OCI-LY7 (cell line): ENCODE results near the gene RBM42. TPM values are rescaled to one million over a fixed set of nuclear protein-coding genes. Genes with fewer than 3 reads are reported as not detected.
A peak's percentile ranks its signal among the peaks of the same experiment; 100 is the strongest.
"Not testable (repeated sequence)": the region's sequence is repeated elsewhere in the genome, so short reads cannot be mapped to it uniquely, and the experiment has no call there.

ENCODE experiments used
- BruUV-seq: library from RNA; stranded (reverse); fragments of 400-500 nt; replicated peaks from 2 replicates; lab custom pipeline; 2021; lab: Mats Ljungman, UMichigan
- CTCF ChIA-PET: fragments of 300-600 bp; sonication (Branson Sonifier 250); formaldehyde crosslinking; loops from one replicate; lab custom pipeline; 2022; ENCODE audit warnings: antibody characterized with exemption; ENCODE audit not compliant: unreplicated experiment; lab: Charles Lee
- POLR2A ChIA-PET: fragments of 300-600 bp; sonication (Branson Sonifier 250); formaldehyde crosslinking; loops from one replicate; lab custom pipeline; 2022; ENCODE audit warnings: antibody characterized with exemption; lab: Charles Lee
- DNase-seq: peaks from one replicate; pipeline ENCODE4 v3.0.0-alpha.2; 2015; ENCODE audit warnings: low spot score
- H2AFZ ChIP-seq: fragments of 200-600 bp; sonication (generic), shearing (Covaris generic); 2 replicates; pipeline ENCODE4 v1.6.1; 2014; ENCODE audit warnings: mild to moderate bottlenecking, antibody characterized with exemption, low read length, moderate library complexity
- H3K27ac ChIP-seq: fragments of 200-600 bp; sonication (generic); 2 replicates; pipeline ENCODE4 v1.5.1; 2014; ENCODE audit warnings: mixed run types, low read depth, mild to moderate bottlenecking, moderate library complexity, low read length, inconsistent platforms; ENCODE audit not compliant: poor library complexity, severe bottlenecking
- H3K36me3 ChIP-seq: fragments of 200-600 bp; sonication (generic); 2 replicates; pipeline ENCODE4 v1.6.1; 2014; ENCODE audit warnings: mild to moderate bottlenecking, antibody characterized with exemption, low read length, moderate library complexity, mixed read lengths; ENCODE audit not compliant: insufficient read depth
- H3K4me1 ChIP-seq: fragments of 200-600 bp; sonication (generic); 2 replicates; pipeline ENCODE4 v1.5.1; 2014; ENCODE audit warnings: mild to moderate bottlenecking, low read length; ENCODE audit not compliant: insufficient read depth, poor library complexity, severe bottlenecking
- H3K4me2 ChIP-seq: fragments of 200-600 bp; sonication (generic); 2 replicates; pipeline ENCODE4 v1.6.1; 2014; ENCODE audit warnings: mild to moderate bottlenecking, low read length
- H3K4me3 ChIP-seq: fragments of 200-600 bp; sonication (generic); 2 replicates; pipeline ENCODE4 v1.5.1; 2014; ENCODE audit warnings: mild to moderate bottlenecking, low read depth, low read length; ENCODE audit not compliant: poor library complexity, severe bottlenecking
- H3K79me2 ChIP-seq: fragments of 200-600 bp; sonication (generic); 2 replicates; pipeline ENCODE4 v1.6.1; 2016; ENCODE audit warnings: low read depth, mild to moderate bottlenecking, low read length, moderate library complexity, mixed read lengths; ENCODE audit not compliant: insufficient read depth
- H3K9me2 ChIP-seq: fragments of 200-600 bp; sonication (generic); 2 replicates; pipeline ENCODE4 v1.6.1; 2016; ENCODE audit warnings: mild to moderate bottlenecking, low read length, mixed read lengths; ENCODE audit not compliant: insufficient read depth
- H3K9me3 ChIP-seq: fragments of 200-600 bp; sonication (generic); 2 replicates; pipeline ENCODE4 v1.6.1; 2014; ENCODE audit warnings: mild to moderate bottlenecking, mixed run types, low read length, mixed read lengths
- H4K20me1 ChIP-seq: fragments of 200-600 bp; sonication (generic); 2 replicates; pipeline ENCODE4 v1.6.1; 2014; ENCODE audit warnings: mild to moderate bottlenecking, antibody characterized with exemption, low read length, moderate library complexity, mixed read lengths; ENCODE audit not compliant: insufficient read depth
- EZH2phosphoT487 ChIP-seq: fragments of 200-600 bp; sonication (generic); IDR thresholded peaks from 2 replicates; pipeline ENCODE4 v1.6.1; 2018; ENCODE audit warnings: low read depth, borderline replicate concordance, mild to moderate bottlenecking, mixed run types, antibody characterized with exemption, low read length, moderate library complexity, mixed read lengths
- intact Hi-C: fragments of 100-400 bp; cut with micrococcal nuclease; formaldehyde crosslinking; loops from one replicate; pipeline ENCODE4 v1.10.0; 2022; ENCODE audit not compliant: unreplicated experiment
- total RNA-seq, 2 experiments: library from RNA; depleted of rRNA in 1 of 2; stranded (reverse); fragments of >200 nt in 1 of 2; shearing (Covaris generic) in 1 of 2; gene quantifications; 2 replicates each; pipeline ENCODE4 v1.2.3, GENCODE V29; 2014 to 2022
- TF ChIP-seq, protein P1 (sequence below): fragments of 200-600 bp; sonication (generic); conservative IDR thresholded peaks from 2 replicates; pipeline ENCODE4 v1.5.1; 2014; ENCODE audit warnings: mild to moderate bottlenecking, antibody characterized with exemption, low read length, moderate library complexity, mixed read lengths

RBM42 gene
- total RNA-seq, 2 experiments from 2014 or later = 62.0 to 115 TPM

DNA sequence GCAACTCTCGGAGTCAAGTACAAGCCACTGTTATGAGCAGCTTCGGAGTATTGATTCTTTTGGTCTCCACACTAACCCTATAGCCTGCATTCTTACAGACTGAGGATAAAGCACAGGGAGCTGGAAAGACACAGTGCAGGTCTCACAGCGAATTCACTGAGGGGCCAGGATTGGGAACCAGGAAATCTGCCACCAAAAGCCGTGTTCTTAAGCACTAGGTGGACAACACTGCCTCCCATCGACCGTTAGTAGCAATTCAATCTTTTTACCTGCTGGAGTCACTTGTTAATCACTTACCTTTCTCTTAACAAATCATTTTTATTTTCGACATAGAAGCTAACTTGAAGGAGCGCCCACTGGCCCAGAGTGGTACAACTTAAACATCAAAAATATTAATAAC, 36.6 kb upstream of the RBM42 start:
- TF ChIP-seq, protein P1, sequence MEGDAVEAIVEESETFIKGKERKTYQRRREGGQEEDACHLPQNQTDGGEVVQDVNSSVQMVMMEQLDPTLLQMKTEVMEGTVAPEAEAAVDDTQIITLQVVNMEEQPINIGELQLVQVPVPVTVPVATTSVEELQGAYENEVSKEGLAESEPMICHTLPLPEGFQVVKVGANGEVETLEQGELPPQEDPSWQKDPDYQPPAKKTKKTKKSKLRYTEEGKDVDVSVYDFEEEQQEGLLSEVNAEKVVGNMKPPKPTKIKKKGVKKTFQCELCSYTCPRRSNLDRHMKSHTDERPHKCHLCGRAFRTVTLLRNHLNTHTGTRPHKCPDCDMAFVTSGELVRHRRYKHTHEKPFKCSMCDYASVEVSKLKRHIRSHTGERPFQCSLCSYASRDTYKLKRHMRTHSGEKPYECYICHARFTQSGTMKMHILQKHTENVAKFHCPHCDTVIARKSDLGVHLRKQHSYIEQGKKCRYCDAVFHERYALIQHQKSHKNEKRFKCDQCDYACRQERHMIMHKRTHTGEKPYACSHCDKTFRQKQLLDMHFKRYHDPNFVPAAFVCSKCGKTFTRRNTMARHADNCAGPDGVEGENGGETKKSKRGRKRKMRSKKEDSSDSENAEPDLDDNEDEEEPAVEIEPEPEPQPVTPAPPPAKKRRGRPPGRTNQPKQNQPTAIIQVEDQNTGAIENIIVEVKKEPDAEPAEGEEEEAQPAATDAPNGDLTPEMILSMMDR = peak; percentile 87
- TF ChIP-seq EZH2phosphoT487 = no peak
- peak; percentile 59 for DNase-seq
- Histone ChIP-seq H3K9me2 (no peaks in the 10 kb centered on the region), H3K27ac (no peak overlapping the region), H3K4me3 (no peak overlapping the region), H3K9me3 (no peaks in the 10 kb centered on the region), H3K4me1 (peaks cover 5% of the 10 kb centered on the region), H2AFZ (no peak overlapping the region; the same call in 1 of the 2 replicates), H4K20me1 (no peaks in the 10 kb centered on the region), H3K4me2 (no peak overlapping the region), H3K36me3 (no peaks in the 10 kb centered on the region), H3K79me2 (no peaks in the 10 kb centered on the region)
- CTCF ChIA-PET = no interaction called here
- intact Hi-C loops = loop anchor here (1.0 to 2.0 kb wide), 2 partner anchors 43 to 81 kb away; no protein-coding TSS in a partner anchor
- POLR2A ChIA-PET = interaction anchor here (0.5 kb wide), 1 partner anchor 57 kb away, joined by 3 read pairs; no protein-coding TSS in a partner anchor
- BruUV-seq = no TSS peak

DNA sequence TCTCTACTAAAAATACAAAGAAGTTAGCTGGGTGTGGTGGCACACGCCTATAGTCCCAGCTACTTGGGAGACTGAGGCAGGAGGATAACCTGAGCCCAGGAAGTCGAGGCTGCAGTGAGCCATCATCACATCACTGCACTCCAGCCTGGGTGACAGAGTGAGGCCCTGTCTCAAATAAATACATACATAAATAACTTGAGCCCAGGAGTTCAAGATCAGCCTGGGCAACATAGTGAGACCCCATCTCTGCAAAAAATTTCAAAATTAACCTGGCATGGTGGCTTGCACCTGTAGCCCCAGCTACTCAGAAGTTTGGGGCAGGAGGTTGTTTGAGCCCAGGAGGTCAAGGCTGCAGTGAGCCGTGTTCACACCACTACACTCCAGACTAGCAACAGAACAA, 33.8 kb upstream of the RBM42 start:
- CTCF ChIA-PET, BruUV-seq: not testable (repeated sequence)

DNA sequence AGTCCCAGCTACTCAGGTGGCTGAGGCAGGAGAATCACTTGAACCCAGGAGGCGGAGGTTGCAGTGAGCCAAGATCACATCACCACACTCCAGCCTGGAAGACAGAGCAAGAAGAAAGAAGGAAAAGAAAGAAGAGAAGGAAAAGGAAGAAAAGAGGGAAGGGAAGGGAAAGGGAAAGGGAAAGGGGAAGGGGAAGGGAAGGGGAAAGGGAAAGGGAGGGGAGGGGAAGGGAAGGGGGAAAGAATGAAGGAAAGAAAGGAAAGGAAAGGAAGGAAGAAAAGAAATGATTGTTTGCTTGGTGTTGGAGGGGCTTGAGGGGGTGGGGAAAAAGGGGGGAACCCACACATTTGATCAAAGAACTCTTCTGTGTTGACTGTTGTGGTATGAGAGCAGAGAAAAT, 32.9 kb upstream of the RBM42 start:
- DNase-seq = no peak
- Histone ChIP-seq H3K4me3 (no peak overlapping the region), H3K4me2 (no peak overlapping the region), H3K9me3 (no peaks in the 10 kb centered on the region), H3K9me2 (no peaks in the 10 kb centered on the region), H4K20me1 (no peaks in the 10 kb centered on the region), H3K79me2 (no peaks in the 10 kb centered on the region), H2AFZ (peak overlapping the region; percentile 65; the same call in 1 of the 2 replicates), H3K36me3 (no peaks in the 10 kb centered on the region), H3K27ac (no peak overlapping the region), H3K4me1 (peaks cover 5% of the 10 kb centered on the region)
- ChIA-PET POLR2A (no interaction called here), CTCF (no interaction called here)
- TF ChIP-seq, protein P1 = no peak
- TF ChIP-seq EZH2phosphoT487 = no peak
- intact Hi-C loops = no loop called here
- no TSS peak for BruUV-seq

More for the DNA sequence above, 33.8 kb upstream of the RBM42 start:
- H4K20me1 ChIP-seq, H3K4me1 ChIP-seq, H3K9me2 ChIP-seq, H3K4me2 ChIP-seq, H3K36me3 ChIP-seq, H3K79me2 ChIP-seq, H3K4me3 ChIP-seq, H2AFZ ChIP-seq, DNase-seq, intact Hi-C loops, H3K27ac ChIP-seq, POLR2A ChIA-PET, H3K9me3 ChIP-seq: not testable (repeated sequence)
